ENCODE results near the gene RAX2.

DNA sequence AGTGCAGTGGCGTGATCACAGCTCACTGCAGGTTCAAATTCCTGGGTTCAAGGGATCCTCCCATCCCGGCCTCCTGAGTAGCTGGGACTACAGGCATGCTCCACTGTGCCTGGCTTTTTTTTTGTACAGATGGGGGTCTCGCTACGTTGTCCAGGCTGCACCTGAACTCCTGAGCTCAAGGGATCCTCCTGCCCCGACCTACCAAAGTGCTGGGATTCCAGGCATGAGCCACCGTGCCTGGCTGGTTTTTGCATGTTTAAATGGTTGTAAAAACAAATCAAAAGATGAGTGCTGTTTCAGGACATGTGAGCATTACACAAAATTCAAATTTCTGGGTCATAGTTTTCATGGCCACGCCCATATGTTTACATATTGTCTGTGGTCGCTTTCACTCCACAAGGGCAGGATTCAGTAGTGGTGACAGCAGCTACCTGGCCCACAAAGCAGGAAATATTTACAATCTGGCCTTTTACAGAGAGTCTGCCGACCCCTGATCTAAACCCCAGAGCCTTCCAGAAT, 8.8 kb upstream of the RAX2 start:
- TF ChIP-seq EZH2 (IDR thresholded peaks at IDR 0.05) (no peak), POLR2AphosphoS5 (IDR thresholded peaks at IDR 0.05; ENCODE audit: borderline replicate concordance, low read depth, low read length) (no peak)
